Cerebellar cortex (tissue), 1 donor: ENCODE measurements around the gene INAVA.
"Not testable (repeated sequence)": the region's sequence is repeated elsewhere in the genome, so short reads cannot be mapped to it uniquely, and the experiment has no call there.

ENCODE experiments used
- DNase-seq: peaks from one replicate; pipeline ENCODE4 v3.0.0-alpha.2; 2015; ENCODE audit warnings: low spot score

The INAVA gene

GRCh38 chr1:200899451-200899915 lies 4.8 kb downstream of the INAVA start:
- no peak for DNase-seq

GRCh38 chr1:200899954-200900867 lies 5.5 kb downstream of the INAVA start:
- DNase-seq = no peak

GRCh38 chr1:200900877-200901276 lies 6.2 kb downstream of the INAVA start:
- DNase-seq = no peak

- DNase-seq = no peak
These were observed 6.7 kb downstream of the INAVA start for GRCh38 chr1:200901350-200901749.

GRCh38 chr1:200901796-200902444 lies 7.2 kb downstream of the INAVA start:
- no peak for DNase-seq

- DNase-seq = no peak
These were observed 9.1 kb downstream of the INAVA start for GRCh38 chr1:200903793-200904192.

GRCh38 chr1:200904772-200905171 lies 10.1 kb downstream of the INAVA start:
- no peak for DNase-seq

GRCh38 chr1:200905411-200906052 lies 10.8 kb downstream of the INAVA start:
- no peak for DNase-seq

GRCh38 chr1:200906491-200906890 lies 11.8 kb downstream of the INAVA start:
- no peak for DNase-seq

GRCh38 chr1:200907611-200908097 lies 13.0 kb downstream of the INAVA start:
- DNase-seq = no peak

- no peak for DNase-seq
These were observed 13.6 kb downstream of the INAVA start for GRCh38 chr1:200908191-200908868.

GRCh38 chr1:200909071-200909470 lies 14.4 kb downstream of the INAVA start:
- DNase-seq = no peak

GRCh38 chr1:200909757-200910239 lies 15.1 kb downstream of the INAVA start:
- no peak for DNase-seq

GRCh38 chr1:200911361-200911760 lies 16.7 kb downstream of the INAVA start:
- no peak for DNase-seq

- DNase-seq = not testable (repeated sequence)
These were observed 17.2 kb downstream of the INAVA start for GRCh38 chr1:200911936-200912335.

GRCh38 chr1:200912737-200913407 lies 18.2 kb downstream of the INAVA start:
- no peak for DNase-seq

- no peak for DNase-seq
These were observed 21.5 kb downstream of the INAVA start for GRCh38 chr1:200916152-200916551.

GRCh38 chr1:200916681-200917080 lies 22.0 kb downstream of the INAVA start:
- no peak for DNase-seq

- DNase-seq = no peak
These were observed 22.7 kb downstream of the INAVA start for GRCh38 chr1:200917291-200917817.

- no peak for DNase-seq
These were observed 23.3 kb downstream of the INAVA start for GRCh38 chr1:200918006-200918405.

- no peak for DNase-seq
These were observed 24.7 kb downstream of the INAVA start for GRCh38 chr1:200919386-200919785.
